ENCODE measurements around the gene NPAS1. TPM values are rescaled to one million over a fixed set of nuclear protein-coding genes. Genes with fewer than 3 reads are reported as not detected.
"Not testable (repeated sequence)": the region's sequence is repeated elsewhere in the genome, so short reads cannot be mapped to it uniquely, and the experiment has no call there.

NPAS1 gene
- total RNA-seq, 1 experiment from 2014 or later = 2.8 TPM

DNA sequence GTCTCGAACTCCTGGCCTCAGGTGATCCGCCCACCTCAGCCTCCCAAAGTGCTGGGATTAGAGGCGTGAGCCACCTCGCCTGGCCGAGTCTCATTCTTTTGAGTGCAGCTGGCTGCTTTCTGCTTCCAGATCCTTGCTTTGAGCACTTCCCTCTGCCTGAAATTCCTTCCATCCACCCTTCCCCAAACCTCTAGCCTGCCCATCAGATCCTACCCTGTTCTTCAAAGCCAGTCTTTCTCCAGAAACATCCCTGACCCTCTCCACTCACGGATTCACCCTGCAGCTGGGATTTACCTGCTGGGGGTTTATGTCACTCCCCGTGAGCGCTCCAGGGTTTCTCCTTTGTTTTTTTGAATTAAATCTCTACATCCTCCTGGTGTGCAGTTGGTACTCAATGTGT lies 13.1 kb upstream of the NPAS1 start:
- Mint-ChIP-seq H3K9me3 (ENCODE audit: unreplicated experiment) (no peaks in the 10 kb centered on the region), H3K4me3 (ENCODE audit: unreplicated experiment) (no peak overlapping the region), H3K36me3 (ENCODE audit: insufficient read depth, unreplicated experiment) (peaks cover 61% of the 10 kb centered on the region), H3K4me1 (ENCODE audit: low read depth, unreplicated experiment) (no peaks in the 10 kb centered on the region), H3K27me3 (ENCODE audit: insufficient read depth, unreplicated experiment) (no peaks in the 10 kb centered on the region), H3K27ac (ENCODE audit: unreplicated experiment) (peak overlapping the region; percentile 48)
- H3K27me3 ChIP-seq (replicated peaks; ENCODE audit: control insufficient read depth, insufficient read depth, low read length) = no peaks in the 10 kb centered on the region
- no peaks in the 10 kb centered on the region; the same call in 1 of the 2 replicates for H3K36me3 ChIP-seq (ENCODE audit: control insufficient read depth, insufficient read depth, low read length)
- BruUV-seq (replicated peaks) = no TSS peak
- H3K4me1 ChIP-seq = no peaks in the 10 kb centered on the region
- TF ChIP-seq CTCF (IDR thresholded peaks at IDR 0.05; ENCODE audit: insufficient read depth in 1 of 2, low read depth in 1 of 2, low read length in 1 of 2, severe bottlenecking in 1 of 2, unreplicated experiment in 1 of 2) = no peak
- ChIA-PET POLR2A (no interaction called here), CTCF (no interaction called here)
- intact Hi-C loops (cut with micrococcal nuclease; ENCODE audit: unreplicated experiment) = no loop called here
- H3K4me3 ChIP-seq (ENCODE audit: low read depth, low read length) = no peak overlapping the region
- H3K9me3 ChIP-seq = no peaks in the 10 kb centered on the region
- DNase-seq = no peak

GRCh38 chr19:47010549-47010948 lies 9.1 kb upstream of the NPAS1 start:
- BruUV-seq (replicated peaks); H3K36me3 ChIP-seq (ENCODE audit: control insufficient read depth, insufficient read depth, low read length); CTCF ChIA-PET; H3K9me3 ChIP-seq; H3K27ac Mint-ChIP-seq (ENCODE audit: unreplicated experiment); H3K9me3 Mint-ChIP-seq (ENCODE audit: unreplicated experiment); intact Hi-C loops (cut with micrococcal nuclease; ENCODE audit: unreplicated experiment); H3K4me1 ChIP-seq; H3K27me3 ChIP-seq (replicated peaks; ENCODE audit: control insufficient read depth, insufficient read depth, low read length); H3K4me3 Mint-ChIP-seq (ENCODE audit: unreplicated experiment); H3K27me3 Mint-ChIP-seq (ENCODE audit: insufficient read depth, unreplicated experiment); H3K4me3 ChIP-seq (ENCODE audit: low read depth, low read length); POLR2A ChIA-PET; DNase-seq: not testable (repeated sequence)
- Mint-ChIP-seq H3K36me3 (ENCODE audit: insufficient read depth, unreplicated experiment) (peaks cover 38% of the 10 kb centered on the region), H3K4me1 (ENCODE audit: low read depth, unreplicated experiment) (peaks cover 11% of the 10 kb centered on the region)

GRCh38 chr19:47012617-47013016 lies 7.0 kb upstream of the NPAS1 start:
- peak overlapping the region; percentile 10 for H3K27ac Mint-ChIP-seq (ENCODE audit: unreplicated experiment)
- H3K27me3 ChIP-seq (replicated peaks; ENCODE audit: control insufficient read depth, insufficient read depth, low read length) = no peaks in the 10 kb centered on the region
- no TSS peak for BruUV-seq (replicated peaks)
- intact Hi-C loops (cut with micrococcal nuclease; ENCODE audit: unreplicated experiment) = loop anchor here (1.0 kb wide), 2 partner anchors 20 to 113 kb away; no protein-coding TSS in a partner anchor
- DNase-seq = no peak
- H3K9me3 ChIP-seq = no peaks in the 10 kb centered on the region
- H3K4me1 Mint-ChIP-seq (ENCODE audit: low read depth, unreplicated experiment) = peaks cover 11% of the 10 kb centered on the region
- 0 out of 2 replicates have a peak overlapping the region, but pooled peaks have one; percentile 7 for H3K4me3 ChIP-seq (ENCODE audit: low read depth, low read length)
- H3K27me3 Mint-ChIP-seq (ENCODE audit: insufficient read depth, unreplicated experiment) = peaks cover 3% of the 10 kb centered on the region
- no peak for TF ChIP-seq CTCF (IDR thresholded peaks at IDR 0.05; ENCODE audit: insufficient read depth in 1 of 2, low read depth in 1 of 2, low read length in 1 of 2, severe bottlenecking in 1 of 2, unreplicated experiment in 1 of 2)
- H3K36me3 Mint-ChIP-seq (ENCODE audit: insufficient read depth, unreplicated experiment) = peaks cover 22% of the 10 kb centered on the region
- peak overlapping the region; percentile 9 for H3K4me3 Mint-ChIP-seq (ENCODE audit: unreplicated experiment)
- ChIA-PET POLR2A (no interaction called here), CTCF (interaction anchor here (0.6 to 1.9 kb wide), 24 partner anchors 11 to 352 kb away, joined by 3 to 19 read pairs (median 4); partner anchors contain the start of genes CCDC9, DACT3, SAE1 and ZC3H4)
- H3K4me1 ChIP-seq = no peaks in the 10 kb centered on the region
- no peaks in the 10 kb centered on the region for H3K36me3 ChIP-seq (ENCODE audit: control insufficient read depth, insufficient read depth, low read length)
- H3K9me3 Mint-ChIP-seq (ENCODE audit: unreplicated experiment) = no peaks in the 10 kb centered on the region
